ENCODE measurements around the gene RAB4A.

Gene RAB4A, protein sequence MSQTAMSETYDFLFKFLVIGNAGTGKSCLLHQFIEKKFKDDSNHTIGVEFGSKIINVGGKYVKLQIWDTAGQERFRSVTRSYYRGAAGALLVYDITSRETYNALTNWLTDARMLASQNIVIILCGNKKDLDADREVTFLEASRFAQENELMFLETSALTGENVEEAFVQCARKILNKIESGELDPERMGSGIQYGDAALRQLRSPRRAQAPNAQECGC

DNA sequence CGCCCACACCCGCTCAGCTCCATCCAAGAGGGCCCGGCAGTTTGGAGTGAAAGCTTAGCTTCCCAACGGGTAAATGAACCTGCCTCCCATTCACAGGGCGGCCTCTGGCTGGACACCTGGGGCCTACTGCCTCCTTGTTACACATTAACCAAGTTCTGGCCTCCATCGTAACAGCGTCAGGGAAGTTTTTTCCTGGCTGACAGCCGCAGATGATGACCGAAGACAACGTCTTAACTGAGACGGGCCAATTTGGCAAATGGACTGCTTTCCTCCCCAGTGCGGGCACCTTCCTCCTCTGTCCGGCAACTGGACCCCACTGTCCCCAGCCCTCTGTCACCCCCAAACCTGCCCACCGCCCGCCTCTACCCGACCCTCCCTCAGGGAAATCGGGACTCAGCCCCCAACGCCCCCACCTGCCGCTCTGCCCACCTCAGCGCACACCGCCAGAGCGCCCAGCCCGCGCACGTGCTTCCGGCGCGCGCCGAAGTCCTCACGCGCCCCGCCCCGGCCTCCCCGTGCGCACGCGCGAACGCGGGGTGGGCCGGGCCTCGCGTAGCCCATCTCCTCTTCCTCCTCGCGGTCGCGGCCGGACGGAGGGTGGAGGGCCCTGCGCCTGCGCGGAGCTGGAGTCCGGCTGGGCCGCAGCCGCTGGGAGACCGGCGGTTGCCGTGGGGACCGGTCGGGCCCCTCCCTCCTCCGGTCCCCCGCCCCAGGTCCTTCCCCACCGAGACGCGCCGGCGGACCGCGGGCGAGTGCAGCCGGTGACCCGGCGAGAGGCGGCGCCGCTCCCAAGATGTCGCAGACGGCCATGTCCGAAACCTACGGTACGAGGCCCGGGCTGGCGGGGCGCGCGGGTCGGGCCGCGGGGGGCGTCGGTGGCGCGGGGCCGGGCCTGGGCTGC lies at the start of gene RAB4A:
Gene RAB4A (plus strand): TSS at position 565 of the 901 bp plus-strand sequence. CDS start 229 bp downstream, at position 794.
- peak; percentile 90 for DNase-seq

DNA sequence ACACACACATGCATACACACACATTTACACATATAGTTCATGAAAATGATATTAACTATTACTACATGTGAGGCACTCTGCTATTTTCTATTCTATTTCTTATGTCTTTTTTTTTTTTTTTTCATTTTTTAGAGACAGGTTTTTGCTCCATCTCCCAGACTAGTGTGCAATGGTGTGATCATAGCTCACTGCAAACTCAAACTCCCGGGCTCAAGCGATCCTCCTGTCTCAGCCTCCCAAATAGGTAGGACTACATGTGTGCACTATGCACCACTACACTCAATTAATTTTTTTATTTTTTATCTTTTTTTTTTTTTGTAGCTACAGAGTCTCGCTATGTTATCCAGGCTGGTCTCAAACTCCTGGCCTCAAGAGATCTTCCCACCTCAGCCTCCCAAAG lies 48.8 kb upstream of the RAB4A start:
- no peak for DNase-seq

DNA sequence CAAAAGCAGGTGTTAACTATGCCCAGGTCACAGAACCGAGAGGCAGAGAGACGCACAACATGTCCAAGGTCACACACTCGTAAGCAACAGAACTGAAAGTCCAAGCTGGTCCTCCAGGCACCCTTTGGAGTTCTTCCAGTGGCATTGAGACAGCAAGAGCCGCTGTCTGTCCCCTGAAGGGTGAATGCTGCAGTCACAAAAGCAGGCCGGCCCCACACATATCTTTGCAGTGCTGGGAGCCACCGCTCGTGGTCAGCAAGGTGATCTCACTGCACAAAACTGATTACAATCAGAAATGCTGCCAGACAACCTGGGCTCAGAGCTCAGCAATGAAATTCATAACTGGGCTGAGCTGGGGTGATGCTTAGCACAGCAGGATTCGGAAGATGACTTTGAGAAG lies 47.4 kb upstream of the RAB4A start:
- DNase-seq: no peak

DNA sequence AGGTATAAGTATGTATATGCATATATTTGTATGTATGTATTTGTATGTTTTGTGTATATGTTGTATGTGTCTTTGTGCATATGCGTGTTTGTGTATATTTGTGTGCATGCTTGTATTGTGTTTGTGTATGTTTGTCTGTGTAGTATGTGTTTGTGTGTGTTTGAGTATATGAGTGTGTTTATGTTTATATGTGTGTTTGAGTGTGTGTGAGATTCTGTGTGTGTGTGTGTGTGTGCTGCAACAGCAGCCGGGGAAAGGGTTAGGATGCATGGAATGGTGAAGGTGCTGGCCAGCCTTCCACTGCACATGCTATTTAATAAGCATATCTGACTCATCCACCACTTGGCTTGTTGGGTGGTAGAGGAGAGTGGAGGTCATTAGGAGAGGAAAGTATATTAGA lies 46.6 kb upstream of the RAB4A start:
- DNase-seq: no peak

DNA sequence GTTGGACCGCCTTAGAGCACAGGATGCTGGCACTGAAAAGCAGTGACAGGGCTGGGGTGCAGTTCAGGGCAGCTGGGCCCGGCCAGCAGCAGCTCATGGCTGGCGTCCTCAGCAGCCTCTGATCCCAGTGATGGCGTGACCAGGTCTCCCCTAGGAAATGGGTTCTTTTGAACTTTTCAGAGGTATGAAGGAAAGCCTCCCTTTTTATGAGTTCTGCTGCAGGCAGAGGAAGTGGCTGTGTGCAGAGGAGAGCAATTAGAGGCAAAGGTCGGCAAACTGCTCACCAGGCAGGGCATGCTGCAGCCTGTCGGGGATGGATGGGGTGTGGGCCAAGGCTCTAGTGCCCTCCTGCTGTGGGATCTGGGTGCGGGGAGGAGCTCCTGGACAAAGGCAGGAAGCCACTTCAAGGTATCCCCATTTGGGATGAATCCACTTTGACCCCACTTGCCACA lies 45.6 kb upstream of the RAB4A start:
- no peak for DNase-seq

DNA sequence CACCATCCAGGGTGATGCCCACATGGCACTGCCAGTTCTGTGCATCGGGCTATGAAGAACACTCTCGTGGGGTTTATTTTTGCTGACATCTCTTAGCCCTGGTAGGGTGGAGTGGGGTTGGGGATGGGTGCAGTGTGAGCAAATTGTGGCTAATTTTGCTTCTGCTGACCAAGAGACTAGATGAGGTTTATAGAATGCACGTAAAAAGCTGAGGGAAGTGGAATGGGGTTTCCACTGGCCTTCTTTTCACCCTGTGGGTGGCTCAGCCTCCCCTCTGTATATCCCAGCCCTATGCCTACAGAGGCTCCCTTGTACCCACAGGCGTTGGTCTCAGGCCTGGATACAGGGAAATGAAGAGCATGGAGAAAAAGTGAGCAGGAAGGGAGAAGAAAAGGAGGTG lies 44.1 kb upstream of the RAB4A start:
- DNase-seq: no peak

DNA sequence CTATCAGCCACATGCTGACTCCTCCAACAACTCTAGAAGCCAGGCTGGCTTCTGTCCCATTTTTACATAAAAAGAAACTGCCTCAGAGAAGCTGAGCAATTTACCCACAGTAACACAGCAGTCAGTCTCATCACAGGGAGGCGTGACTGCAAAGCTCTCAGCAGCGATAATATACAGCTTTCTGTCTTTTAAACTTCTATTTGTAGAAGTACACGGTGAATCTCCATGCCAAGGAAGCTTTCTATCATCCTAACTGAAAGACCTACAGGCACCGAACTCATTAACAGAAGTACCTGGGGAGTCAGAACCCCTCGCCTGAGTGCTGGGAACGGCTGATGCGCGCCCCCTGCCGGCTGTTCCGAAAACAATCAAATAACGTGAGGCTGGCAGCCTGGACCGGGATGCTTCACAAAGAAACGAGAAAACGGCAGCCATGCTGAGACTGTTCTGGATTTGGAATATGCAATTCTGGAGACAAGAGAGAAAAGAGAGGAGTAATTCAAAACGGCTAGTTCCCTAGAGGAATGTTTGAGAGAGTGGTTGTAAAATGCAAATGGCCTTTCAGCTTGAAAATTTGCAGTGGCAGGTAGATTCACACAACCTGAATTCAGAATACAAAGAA lies 43.5 kb upstream of the RAB4A start:
- peak; percentile 85 for DNase-seq

DNA sequence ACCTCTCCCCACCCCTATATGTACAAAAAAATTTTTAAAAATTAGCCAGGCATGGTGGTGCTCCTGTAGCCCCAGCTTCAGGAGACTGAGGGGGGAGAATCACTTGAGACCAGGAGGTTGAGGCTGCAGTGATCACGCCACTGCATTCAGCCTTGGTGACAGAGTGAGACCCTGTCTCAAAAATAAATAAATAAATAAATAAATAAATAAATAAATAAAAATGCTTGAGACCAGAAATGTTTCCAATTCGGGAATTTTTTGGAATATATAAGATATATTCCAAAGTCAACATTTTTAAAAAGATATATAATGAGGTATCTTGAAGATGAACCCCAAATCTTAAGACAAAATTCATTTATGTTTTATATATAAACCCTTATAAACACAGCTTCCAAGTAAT lies 42.4 kb upstream of the RAB4A start:
- DNase-seq: no peak

DNA sequence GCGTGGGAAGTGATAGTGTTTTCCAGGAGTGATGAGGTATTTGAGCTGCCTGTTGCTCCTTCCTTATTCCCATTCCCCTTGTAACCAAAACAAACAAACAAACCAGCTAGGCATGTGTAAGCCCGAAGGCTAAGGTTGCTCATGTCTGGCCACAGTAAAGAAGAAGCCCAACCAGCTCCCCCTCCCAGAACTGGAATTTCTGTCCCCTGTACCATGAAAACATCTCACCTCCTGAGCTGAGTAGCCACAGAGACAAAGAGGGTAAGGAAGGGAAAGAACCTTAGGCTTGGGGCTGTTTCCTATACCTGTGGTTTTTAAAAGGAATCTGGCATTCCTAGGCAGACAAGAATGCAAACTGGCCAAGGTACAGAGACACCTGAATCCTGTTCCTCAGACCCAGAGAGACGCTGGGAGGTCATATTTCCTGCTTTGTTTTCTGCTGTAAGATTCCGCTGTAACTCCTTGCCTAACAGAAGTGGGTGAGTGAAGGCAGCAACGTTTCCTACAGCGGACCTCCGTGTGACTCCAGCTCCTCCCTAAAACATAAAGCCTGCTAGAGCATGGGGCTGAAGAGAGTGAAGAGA lies 41.7 kb upstream of the RAB4A start:
- DNase-seq: peak; percentile 40

DNA sequence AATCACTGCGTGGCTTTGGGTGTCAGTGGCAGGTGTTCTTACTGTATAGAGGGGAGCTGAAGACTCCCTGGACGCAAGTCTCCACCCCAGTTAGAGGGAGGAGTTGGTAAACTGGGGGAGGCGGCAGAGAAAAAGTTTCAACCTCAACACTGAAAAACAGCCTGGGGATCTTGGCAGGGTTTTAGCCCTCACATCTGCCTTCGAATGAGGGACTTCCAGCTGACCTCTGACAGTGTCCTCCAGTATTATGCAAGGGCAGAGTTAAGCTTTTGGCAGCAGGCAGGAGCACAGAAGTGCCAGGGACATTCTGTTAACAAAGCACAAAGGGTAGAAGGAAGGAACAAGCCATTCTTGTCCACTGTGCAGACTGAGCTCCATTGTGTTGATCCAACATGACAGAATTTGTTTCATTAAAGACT lies 41.2 kb upstream of the RAB4A start:
- peak; percentile 63 for DNase-seq

DNA sequence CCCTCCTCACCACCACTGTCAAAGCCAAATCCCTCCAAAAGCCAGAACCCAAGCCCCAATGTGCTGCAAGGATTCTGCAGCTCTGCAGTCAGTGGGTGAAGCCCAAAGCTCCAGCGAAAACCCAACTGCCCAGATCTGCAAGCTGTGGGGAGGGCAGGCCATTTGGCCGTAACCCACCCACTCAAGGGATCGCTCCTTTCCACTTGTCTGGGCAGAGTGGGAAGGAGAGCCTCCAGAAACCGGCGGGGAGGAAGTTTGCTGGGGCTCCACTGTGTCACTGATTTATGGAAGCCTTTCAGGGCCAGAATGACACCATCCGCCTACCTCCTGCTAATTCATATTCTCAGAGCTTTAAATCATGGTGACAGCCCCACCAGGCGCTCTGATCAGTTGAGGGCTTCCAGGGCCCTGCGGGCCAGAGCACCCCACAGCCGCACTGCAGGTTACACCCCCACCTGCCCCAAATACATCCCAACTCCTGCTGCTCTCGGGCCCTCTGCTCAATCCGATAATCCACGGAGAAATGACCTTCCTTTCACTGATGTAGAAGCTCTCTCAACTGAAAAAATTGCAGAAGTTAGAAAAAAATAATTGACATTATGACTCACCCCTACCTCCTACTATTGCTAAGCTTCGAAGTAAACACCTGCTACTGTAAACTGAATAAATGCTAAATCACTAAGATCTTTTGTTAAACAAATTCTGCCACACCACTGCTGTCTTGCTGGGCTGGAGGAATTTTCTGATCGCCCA lies 40.6 kb upstream of the RAB4A start:
- no peak for DNase-seq

DNA sequence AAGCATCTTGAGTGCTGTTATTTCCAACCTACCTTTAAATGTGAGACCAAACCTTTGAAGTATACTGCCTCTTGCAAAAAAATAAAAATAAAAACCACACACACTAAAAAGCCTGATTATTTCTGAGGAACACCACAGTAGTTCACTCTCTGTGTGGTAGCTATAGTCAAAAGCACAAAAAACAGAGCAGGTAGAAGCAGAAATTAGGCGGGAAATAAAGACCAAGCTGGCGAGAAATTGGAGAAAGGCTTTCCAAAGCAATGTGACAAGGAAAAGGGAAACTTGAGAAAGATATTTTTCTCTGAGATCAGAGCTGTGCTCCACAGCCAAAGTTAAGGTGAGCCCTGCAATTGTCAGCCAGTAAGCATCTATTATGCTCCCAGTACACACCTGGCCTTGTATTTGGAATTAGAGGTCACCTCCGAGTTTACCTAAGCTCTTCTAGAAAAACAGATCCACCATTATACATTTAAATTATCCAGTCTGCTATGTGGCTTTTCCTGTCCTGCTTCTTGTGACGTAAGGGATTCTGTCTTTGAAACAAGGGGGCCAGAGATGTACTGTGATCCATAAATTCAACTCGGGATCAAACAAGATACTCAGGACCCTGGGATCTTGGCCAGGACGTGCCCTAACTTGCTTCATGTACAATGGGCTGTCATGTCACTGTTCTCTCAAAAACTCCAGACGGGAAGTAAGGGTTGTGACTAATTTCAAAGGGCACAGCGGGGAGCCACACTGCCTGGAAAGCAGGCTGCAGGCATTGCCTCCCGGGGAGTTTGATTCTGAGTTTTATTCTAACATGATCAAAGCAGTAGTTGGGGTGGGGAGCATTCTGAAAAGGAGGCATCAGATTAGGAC lies 39.8 kb upstream of the RAB4A start:
- no peak for DNase-seq

DNA sequence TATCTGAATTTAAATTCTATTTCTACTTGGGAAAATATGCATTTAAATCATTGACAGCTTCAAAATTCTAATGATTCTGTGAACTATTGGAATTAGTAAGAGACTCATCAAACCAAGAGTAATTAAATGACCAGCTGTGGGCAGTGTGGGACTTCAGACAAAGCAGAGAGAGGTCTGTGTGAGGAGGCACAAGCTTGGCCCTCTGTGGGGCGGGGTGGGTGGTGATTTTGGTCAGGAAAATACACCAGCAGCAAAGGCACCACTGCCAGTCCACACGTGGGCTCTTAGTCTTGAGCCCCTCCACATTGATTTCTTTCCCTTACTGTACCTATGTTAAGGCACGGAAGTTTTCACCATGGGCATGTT lies 39.2 kb upstream of the RAB4A start:
- DNase-seq: no peak

DNA sequence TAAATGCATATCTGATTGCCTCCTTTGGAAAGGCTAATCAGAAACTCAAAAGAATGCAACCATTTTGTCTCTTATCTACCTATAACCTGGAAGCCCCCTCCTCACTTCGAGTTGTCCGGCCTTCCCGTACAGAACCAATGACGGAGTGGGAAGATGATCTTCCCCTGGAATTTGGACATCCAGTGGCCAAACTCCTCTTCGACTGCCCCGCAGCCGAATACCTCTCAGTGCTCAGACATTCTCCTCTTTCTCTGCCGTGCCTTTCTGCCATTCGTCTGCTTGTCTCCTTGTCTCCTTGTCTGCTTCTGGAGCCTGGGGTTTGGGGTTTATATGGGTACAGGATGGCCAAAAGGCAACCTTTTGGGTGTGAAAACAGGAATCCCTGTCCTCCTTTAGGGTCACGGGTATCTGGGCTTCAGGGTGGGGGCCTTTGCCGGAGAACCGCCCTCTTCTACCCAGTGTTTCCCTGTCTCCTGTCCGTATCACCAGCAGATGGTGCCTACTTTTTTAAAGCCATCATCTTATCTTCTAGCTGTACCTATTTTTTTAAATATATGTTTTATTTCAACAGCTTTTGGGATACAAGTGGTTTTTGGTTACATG lies 35.9 kb upstream of the RAB4A start:
- DNase-seq: no peak

DNA sequence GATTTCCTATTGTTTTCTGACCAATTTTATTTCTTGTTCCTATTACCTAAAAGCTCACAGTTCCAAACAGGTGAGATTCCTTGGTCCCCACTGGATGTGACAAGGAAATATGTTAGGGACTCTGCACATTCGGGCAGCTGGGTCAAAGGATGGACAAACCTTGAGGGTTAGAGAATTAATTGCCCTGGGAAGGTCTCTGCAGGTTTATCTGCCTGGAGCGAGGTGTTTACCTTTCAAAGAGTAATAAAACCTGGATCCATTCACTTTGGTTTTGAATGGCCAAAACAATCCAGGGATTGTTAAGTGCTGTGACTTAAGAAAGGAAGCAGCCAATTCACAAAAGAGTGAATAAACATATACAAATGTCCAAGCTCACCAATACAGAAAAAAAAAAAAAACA lies 33.6 kb upstream of the RAB4A start:
- DNase-seq: no peak

DNA sequence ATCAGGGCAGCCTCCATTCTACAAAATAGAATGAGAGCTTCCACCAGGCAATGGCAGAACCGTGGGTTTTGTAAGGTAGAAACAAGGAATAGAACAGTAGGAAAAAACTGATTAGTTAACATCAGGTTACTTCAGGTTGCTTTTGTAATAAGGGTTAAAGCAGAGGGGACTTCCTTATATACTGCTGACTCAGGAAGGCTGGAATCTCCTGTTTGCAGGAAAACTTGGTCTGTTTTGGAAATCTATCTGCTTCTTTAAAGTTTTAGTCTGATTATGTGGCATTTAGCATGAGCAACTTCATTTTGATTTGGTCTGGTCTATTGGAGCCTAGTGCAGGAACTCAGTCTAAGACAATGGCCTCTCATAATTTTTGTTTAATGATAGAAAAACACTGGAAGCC lies 32.7 kb upstream of the RAB4A start:
- DNase-seq: no peak

DNA sequence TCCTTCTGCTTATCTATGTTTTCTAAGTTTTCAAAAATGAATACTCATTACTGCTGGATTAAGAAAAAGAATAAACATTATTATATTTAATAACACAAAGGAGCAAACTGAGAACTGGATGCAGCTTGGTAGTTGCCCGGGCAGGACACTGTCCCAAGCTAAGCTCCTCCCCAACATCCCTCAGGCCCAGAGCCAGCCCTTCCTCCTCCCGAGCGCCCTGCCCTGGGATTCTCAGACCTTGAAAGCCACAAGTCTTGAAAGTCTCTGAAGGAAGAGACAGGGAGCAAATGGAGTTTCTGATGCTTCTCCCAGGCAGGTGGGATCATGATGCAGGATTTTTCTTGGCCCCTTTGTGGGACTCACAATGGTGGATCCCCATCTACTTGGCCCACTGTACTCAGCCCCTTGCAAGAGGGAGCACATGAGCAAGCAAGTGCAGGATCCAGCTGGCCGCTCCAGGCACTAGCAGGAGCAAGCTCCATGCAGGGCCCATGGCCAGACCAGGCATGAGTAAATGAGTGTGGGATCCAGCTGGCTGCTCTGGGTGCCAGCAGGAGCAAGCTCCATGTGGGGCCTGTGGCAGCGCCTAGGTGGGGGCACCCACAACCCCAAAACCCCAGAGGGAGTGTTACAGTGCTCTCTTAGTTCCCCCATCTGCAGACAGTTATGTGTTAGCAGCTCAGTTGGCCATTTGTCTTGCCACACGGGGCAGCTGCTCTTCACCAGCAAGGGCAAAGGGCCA lies 32.1 kb upstream of the RAB4A start:
- DNase-seq: no peak

DNA sequence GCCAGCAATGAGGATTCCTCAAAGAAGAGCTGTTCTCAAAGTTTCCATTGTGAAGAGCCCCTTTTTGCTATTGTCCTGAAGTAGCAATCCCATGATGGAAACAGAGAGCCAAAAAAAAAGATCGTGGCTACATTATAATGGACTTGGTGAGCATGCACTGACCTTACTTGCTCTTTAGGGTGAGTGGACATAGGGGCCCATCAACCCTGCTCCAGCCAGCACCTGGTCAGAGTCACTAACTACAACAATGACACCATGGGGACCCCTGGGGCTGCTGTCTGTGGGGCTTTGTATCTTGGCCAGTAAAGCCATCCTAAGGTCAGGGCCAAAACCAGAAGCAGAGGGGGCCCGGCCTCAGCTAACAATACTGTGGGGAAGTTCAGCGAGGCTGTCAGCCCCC lies 30.4 kb upstream of the RAB4A start:
- no peak for DNase-seq

DNA sequence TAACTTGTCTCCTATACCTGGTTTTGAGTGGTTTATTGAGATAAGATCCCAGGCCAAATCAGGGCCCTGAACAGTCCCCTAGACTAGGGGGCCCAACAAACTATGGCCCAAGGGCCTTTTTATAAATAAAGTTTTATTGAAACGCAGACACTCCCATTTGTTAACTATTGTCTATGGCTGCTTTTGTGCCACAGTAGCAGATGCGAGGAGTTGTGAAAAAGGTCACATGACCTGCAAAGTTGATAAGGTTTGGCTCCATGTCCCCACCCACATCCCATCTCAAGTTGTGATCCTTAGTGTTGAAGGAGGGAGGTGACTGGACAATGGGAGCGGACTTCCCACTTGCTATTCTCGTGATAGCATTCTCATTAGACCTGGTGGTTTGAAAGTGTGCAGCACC lies 29.5 kb upstream of the RAB4A start:
- DNase-seq: no peak

DNA sequence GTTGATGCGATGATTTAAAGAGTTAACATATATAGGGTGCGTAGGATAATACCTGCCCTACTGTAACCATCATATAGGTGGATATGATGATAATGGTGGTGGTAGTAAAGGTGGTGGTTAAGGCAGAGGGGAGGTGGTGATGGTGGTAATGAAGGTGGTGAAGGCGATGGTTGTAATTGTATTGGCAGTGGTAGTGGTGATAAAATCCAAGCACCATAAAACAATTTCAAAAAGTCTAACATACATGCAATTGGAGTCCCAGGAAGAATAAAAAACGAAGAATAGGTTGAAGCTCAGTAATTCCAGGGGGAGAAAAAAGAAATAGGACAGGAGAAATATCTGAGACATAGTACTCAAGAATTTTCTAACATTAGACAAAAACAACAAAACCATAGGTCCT lies 27.3 kb upstream of the RAB4A start:
- DNase-seq: no peak

DNA sequence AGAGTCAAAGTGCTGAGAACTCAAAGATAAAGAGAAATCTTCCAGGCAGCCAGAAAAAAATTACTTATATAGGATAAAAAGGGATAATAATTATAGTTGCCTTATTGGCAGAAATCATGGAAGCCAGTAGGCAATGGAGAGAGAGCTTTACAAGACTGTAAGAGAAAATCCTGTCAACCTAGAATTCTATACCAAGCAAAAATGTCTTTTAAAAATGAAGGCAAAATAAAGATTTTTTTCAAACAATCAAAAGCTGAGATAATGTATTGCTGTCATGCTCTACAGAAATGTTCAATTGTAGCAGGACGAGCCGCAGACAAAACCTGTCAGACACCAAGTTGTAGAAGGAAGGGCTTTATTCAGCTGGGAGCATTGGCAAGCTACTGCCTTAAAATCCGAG lies 26.8 kb upstream of the RAB4A start:
- no peak for DNase-seq
